SJCRH30 (cell line): ENCODE data around the gene TMEM43. TPM values are rescaled to one million over a fixed set of nuclear protein-coding genes. Genes with fewer than 3 reads are reported as not detected.
"Not testable (repeated sequence)": the region's sequence is repeated elsewhere in the genome, so short reads cannot be mapped to it uniquely, and the experiment has no call there.

Experiments used
- DNase-seq, 2 experiments: peaks; one replicate each; pipeline ENCODE4 v3.0.0-alpha.2; 2015 to 2020
- H3K27ac ChIP-seq: fragments of 250-450 bp; sonication (Bioruptor Pico); 2 replicates; pipeline ENCODE4 v1.5.1; 2020; ENCODE audit warnings: mild to moderate bottlenecking, moderate library complexity
- H3K27me3 ChIP-seq: fragments of 250-450 bp; sonication (Bioruptor Pico); 2 replicates; pipeline ENCODE4 v1.5.1; 2020; ENCODE audit warnings: mild to moderate bottlenecking, moderate library complexity
- H3K36me3 ChIP-seq: fragments of 250-450 bp; sonication (Bioruptor Pico); 2 replicates; pipeline ENCODE4 v1.5.1; 2020; ENCODE audit warnings: mild to moderate bottlenecking, moderate library complexity
- H3K4me1 ChIP-seq: fragments of 250-450 bp; sonication (Bioruptor Pico); 2 replicates; pipeline ENCODE4 v1.5.1; 2020; ENCODE audit warnings: mild to moderate bottlenecking, moderate library complexity
- H3K4me3 ChIP-seq: fragments of 250-450 bp; sonication (Bioruptor Pico); 2 replicates; pipeline ENCODE4 v1.5.1; 2020; ENCODE audit warnings: mild to moderate bottlenecking, moderate library complexity
- H3K9me3 ChIP-seq: fragments of 250-450 bp; sonication (Bioruptor Pico); replicated peaks from 2 replicates; pipeline ENCODE4 v1.5.1; 2020; ENCODE audit warnings: mild to moderate bottlenecking, moderate library complexity
- total RNA-seq: library from RNA; depleted of rRNA; stranded (reverse); fragments of >200 nt; shearing (Covaris generic); gene quantifications from 2 replicates; pipeline ENCODE4 v1.2.3, GENCODE V29; 2014

The TMEM43 gene
- total RNA-seq, 1 experiment from 2014 or later: 68.7 TPM

- H3K4me3 ChIP-seq: no peak overlapping the region
- no peaks in the 10 kb centered on the region for H3K4me1 ChIP-seq
- no peaks in the 10 kb centered on the region for H3K27me3 ChIP-seq
- H3K9me3 ChIP-seq: no peaks in the 10 kb centered on the region
- peaks cover 27% of the 10 kb centered on the region for H3K36me3 ChIP-seq
- H3K27ac ChIP-seq: no peak overlapping the region
- DNase-seq: no peak
Measured at GRCh38 chr3:14117468-14118399, 7.1 kb upstream of the TMEM43 start.

GRCh38 chr3:14118400-14119381 is 6.2 kb upstream of the TMEM43 start:
- H3K9me3 ChIP-seq: no peaks in the 10 kb centered on the region
- H3K27me3 ChIP-seq: no peaks in the 10 kb centered on the region
- no peak overlapping the region for H3K4me3 ChIP-seq
- H3K27ac ChIP-seq: no peak overlapping the region
- peaks cover 23% of the 10 kb centered on the region; the same call in 1 of the 2 replicates for H3K36me3 ChIP-seq
- DNase-seq: no peak
- peaks cover 2% of the 10 kb centered on the region; the same call in 1 of the 2 replicates for H3K4me1 ChIP-seq

DNA sequence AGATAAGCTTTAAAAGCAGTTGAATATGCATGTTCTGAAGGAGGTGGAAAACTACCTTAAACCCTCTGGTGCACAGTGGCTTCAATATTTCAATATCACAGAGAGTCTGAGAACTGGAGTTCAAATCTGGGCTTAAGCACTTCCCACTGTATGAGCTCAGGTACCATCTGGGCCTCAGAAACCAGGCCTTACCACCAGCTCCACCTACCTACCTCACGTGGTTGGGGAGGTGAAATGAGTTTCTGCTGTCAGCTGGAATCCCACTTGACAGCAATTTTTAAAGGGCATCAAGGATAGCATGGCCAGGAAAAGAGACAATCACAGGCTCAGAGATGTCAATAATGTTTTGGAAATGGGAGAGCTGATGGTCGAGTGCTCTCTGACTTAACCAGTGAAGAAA is 5.2 kb upstream of the TMEM43 start:
- no peak overlapping the region for H3K4me3 ChIP-seq
- no peak overlapping the region for H3K27ac ChIP-seq
- peaks cover 3% of the 10 kb centered on the region; the same call in 1 of the 2 replicates for H3K4me1 ChIP-seq
- no peak for DNase-seq
- no peaks in the 10 kb centered on the region for H3K9me3 ChIP-seq
- H3K36me3 ChIP-seq: peaks cover 22% of the 10 kb centered on the region; the same call in 1 of the 2 replicates
- no peaks in the 10 kb centered on the region for H3K27me3 ChIP-seq

DNA sequence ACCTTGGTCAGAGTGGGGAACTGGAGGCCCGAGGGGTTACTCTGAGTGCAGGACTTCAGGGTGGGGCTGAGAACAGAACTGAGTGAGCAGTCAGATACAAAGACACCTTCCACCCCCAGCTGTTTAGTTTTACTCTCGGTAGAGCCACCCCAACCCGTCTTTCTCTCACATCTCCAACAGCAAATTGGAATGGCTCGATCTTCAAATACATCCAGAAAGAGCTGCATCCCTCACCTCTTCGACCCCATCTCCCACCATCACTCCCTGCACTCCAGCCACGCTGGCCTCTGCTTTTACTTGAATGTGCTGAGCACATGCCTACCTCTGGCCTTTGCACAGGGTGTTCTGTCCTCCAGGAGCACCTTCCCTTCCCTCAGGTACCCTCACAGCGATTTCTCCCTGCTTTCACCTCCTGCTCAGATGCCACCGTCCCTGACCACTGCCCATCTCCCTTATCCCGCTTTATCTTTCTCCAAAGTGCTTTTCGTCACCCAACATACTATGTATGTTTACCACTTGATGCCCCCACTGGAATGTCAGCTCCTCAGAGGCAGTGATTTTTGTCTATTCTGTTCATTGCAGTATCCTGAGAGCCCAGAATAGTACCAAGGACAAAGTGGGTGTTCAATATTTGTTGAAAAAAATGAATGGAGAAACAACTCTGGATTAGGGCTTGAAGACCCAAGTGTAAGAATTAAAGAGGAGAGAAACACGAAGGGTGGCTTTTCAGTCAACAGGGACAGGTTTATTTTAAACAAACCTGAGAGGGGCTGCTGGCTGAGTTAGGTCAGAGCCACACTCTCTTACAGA is 4.5 kb upstream of the TMEM43 start:
- no peak for DNase-seq
- Histone ChIP-seq H3K27me3 (no peaks in the 10 kb centered on the region), H3K4me3 (no peak overlapping the region), H3K36me3 (peaks cover 15% of the 10 kb centered on the region; the same call in 1 of the 2 replicates), H3K27ac (no peak overlapping the region), H3K9me3 (no peaks in the 10 kb centered on the region), H3K4me1 (peaks cover 3% of the 10 kb centered on the region; the same call in 1 of the 2 replicates)

DNA sequence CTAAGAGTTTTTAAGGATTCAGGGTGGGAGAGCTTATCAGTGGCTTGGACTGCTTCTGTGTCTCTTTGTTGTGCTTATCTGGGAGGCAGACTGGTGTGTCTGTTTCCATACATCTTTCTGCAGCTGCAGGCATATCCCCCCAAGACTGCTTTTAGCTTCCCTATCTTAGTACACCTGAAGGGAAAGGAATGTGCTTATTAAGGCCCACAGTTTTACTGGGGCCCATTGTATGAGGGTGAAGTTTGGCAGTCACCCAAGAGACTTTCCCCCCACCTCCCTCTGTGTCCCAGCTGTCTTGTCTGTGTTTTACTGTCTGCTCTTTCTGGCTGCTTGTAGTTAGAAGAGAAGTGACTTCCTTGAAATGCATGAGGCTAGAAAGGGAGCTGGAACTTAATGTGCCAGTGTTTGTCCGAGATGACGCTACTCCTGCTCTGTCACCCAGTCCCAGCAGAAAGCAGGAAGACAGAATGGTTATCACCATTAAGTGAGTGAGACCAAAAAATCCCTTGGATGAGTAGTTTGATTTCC is 3.9 kb upstream of the TMEM43 start:
- not testable (repeated sequence) for H3K4me3 ChIP-seq, H3K27ac ChIP-seq, H3K27me3 ChIP-seq, H3K4me1 ChIP-seq, H3K36me3 ChIP-seq, H3K9me3 ChIP-seq, DNase-seq

GRCh38 chr3:14121859-14122258 is 3.0 kb upstream of the TMEM43 start:
- H3K4me1 ChIP-seq: peaks cover 6% of the 10 kb centered on the region; the same call in 1 of the 2 replicates
- peaks cover 8% of the 10 kb centered on the region; the same call in 1 of the 2 replicates for H3K36me3 ChIP-seq
- H3K27me3 ChIP-seq: no peaks in the 10 kb centered on the region
- H3K9me3 ChIP-seq: no peaks in the 10 kb centered on the region
- H3K4me3 ChIP-seq: no peak overlapping the region
- no peak for DNase-seq
- no peak overlapping the region for H3K27ac ChIP-seq

- no peaks in the 10 kb centered on the region for H3K27me3 ChIP-seq
- DNase-seq: no peak
- H3K9me3 ChIP-seq: no peaks in the 10 kb centered on the region
Measured at GRCh38 chr3:14122301-14122700, 2.6 kb upstream of the TMEM43 start.

DNA sequence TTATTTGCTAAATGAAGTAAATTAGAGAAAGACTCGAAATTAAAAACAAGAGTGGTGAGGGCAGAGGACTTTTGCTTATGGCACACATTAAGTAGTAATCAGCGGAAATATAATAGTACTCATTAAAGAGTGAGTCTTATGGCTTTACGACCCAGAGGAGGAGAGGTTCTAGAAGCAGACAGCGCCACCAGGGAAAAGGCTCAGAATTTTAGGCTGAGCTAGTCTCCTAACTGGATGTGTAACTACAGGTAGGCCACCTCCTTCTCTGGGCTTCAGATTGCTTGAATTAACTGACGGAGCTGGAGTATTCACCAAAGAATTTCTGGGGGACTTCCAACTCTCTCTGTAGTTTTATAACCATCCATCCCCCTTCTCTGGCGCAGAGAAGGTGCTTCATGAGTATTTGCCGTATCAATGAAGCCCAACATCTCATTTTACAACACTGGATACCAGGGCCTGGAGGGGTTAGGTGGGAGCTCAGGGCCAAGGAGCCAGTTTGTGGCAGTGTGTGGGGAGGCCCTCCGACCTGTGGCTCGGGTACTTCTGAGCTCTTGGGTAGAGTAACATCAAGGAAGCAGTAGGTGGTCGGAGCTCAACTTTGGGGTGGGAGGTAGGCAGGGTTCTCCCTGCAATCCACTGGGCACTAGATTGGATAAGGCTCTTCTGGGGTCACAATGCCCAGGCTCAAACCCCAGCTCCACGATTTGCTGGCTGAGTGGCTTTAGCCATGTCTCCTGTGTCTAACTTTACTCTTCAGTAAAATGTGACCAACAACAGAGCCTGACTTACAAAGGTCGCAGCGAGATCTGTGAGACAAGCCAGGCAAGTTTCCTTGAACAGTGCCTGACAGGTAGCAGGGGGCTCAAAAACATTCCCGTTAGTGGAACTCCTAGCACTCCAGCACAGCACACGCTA is 1.3 kb upstream of the TMEM43 start:
- peak overlapping the region; percentile 72 for H3K4me3 ChIP-seq
- no peaks in the 10 kb centered on the region for H3K9me3 ChIP-seq
- DNase-seq: no peak
- H3K27me3 ChIP-seq: no peaks in the 10 kb centered on the region
- H3K4me1 ChIP-seq: peaks cover 6% of the 10 kb centered on the region; the same call in 1 of the 2 replicates
- H3K27ac ChIP-seq: peak overlapping the region; percentile 64
- peaks cover 12% of the 10 kb centered on the region; the same call in 1 of the 2 replicates for H3K36me3 ChIP-seq

More at GRCh38 chr3:14122301-14122700, 2.6 kb upstream of the TMEM43 start:
- Histone ChIP-seq H3K27ac (no peak overlapping the region), H3K36me3 (peaks cover 8% of the 10 kb centered on the region; the same call in 1 of the 2 replicates), H3K4me3 (no peak overlapping the region), H3K4me1 (peaks cover 6% of the 10 kb centered on the region; the same call in 1 of the 2 replicates)

GRCh38 chr3:14124223-14124614 is 633 bp upstream of the TMEM43 start:
- Histone ChIP-seq H3K36me3 (peaks cover 17% of the 10 kb centered on the region), H3K4me3 (peak overlapping the region; percentile 72), H3K4me1 (peaks cover 6% of the 10 kb centered on the region; the same call in 1 of the 2 replicates), H3K27ac (peak overlapping the region; percentile 64), H3K9me3 (no peaks in the 10 kb centered on the region), H3K27me3 (no peaks in the 10 kb centered on the region)
- peak; percentile 64 to 69 for DNase-seq

- peak; percentile 67 to 82 for DNase-seq
- Histone ChIP-seq H3K4me1 (peaks cover 6% of the 10 kb centered on the region; the same call in 1 of the 2 replicates), H3K36me3 (peaks cover 26% of the 10 kb centered on the region), H3K4me3 (peak overlapping the region; percentile 72), H3K27me3 (no peaks in the 10 kb centered on the region), H3K9me3 (no peaks in the 10 kb centered on the region), H3K27ac (peak overlapping the region; percentile 64)
Measured at GRCh38 chr3:14125193-14126016, 553 bp downstream of the TMEM43 start.

GRCh38 chr3:14126017-14126886 is 1.4 kb downstream of the TMEM43 start:
- H3K9me3 ChIP-seq: no peaks in the 10 kb centered on the region
- no peak for DNase-seq
- peak overlapping the region; percentile 72 for H3K4me3 ChIP-seq
- peaks cover 6% of the 10 kb centered on the region; the same call in 1 of the 2 replicates for H3K4me1 ChIP-seq
- H3K36me3 ChIP-seq: peaks cover 34% of the 10 kb centered on the region
- peak overlapping the region; percentile 64; the same call in 1 of the 2 replicates for H3K27ac ChIP-seq
- H3K27me3 ChIP-seq: no peaks in the 10 kb centered on the region
